ENCODE data around the gene PPP1R3F. TPM values are rescaled to one million over a fixed set of nuclear protein-coding genes. Genes with fewer than 3 reads are reported as not detected.

The PPP1R3F gene
- total RNA-seq, 1 experiment from 2014 or later: 7.3 TPM

DNA sequence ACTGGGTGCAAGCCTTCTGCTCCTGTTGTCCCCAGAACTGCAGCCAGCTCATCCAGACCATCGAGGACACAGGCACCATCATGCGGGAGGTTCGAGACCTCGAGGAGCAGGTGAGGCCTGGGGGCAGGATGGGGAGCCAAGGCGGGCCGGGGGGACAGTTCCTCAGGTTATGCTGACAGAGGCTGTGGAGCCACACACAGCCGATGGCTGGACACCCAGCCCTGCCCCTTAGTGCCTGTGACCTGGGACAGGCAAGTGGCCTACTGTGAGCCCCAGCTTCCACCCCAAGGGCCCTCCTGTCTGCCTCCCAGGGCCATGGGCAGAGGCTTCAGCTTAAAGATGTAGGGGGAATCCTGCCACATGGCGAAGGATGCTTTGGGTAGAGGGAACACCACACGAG, 20.0 kb upstream of the PPP1R3F start:
- Mint-ChIP-seq H3K4me1 (no peaks in the 10 kb centered on the region), H3K27me3 (ENCODE audit: low read depth) (no peaks in the 10 kb centered on the region; the same call in 1 of the 2 replicates), H3K27ac (no peak overlapping the region), H3K9me3 (peaks cover 66 to 80% of the 10 kb centered on the region in 2 experiments), H3K4me3 (no peak overlapping the region), H3K36me3 (ENCODE audit: insufficient read depth in 1 of 3, low read depth in 3 of 3) (peaks cover 12 to 40% (median 18%) of the 10 kb centered on the region in 3 experiments)
- Histone ChIP-seq H3K27me3 (ENCODE audit: insufficient read depth, low read length) (no peaks in the 10 kb centered on the region), H3K79me2 (ENCODE audit: insufficient read depth, low read length) (no peaks in the 10 kb centered on the region), H3K14ac (ENCODE audit: insufficient read depth, low read length) (no peak overlapping the region), H3K79me1 (ENCODE audit: insufficient read depth, low read depth, low read length, poor library complexity, severe bottlenecking) (no peaks in the 10 kb centered on the region), H2BK5ac (ENCODE audit: insufficient read length, low read length) (no peak overlapping the region), H2BK20ac (ENCODE audit: low read depth, low read length, poor library complexity, severe bottlenecking) (no peak overlapping the region), H2BK12ac (ENCODE audit: insufficient read length, low read depth, low read length) (no peak overlapping the region), H2BK15ac (ENCODE audit: low read depth, low read length) (no peak overlapping the region), H2AFZ (ENCODE audit: low read length) (no peak overlapping the region), H3K4me2 (ENCODE audit: insufficient read depth, insufficient read length, low read length) (no peak overlapping the region), H3K23ac (ENCODE audit: insufficient read length, low read depth, low read length) (no peak overlapping the region), H4K20me1 (ENCODE audit: control insufficient read depth, insufficient read depth, insufficient read length) (no peaks in the 10 kb centered on the region), H3K4me1 (ENCODE audit: insufficient read depth, low read length) (no peaks in the 10 kb centered on the region), H4K8ac (replicated peaks; ENCODE audit: insufficient read length, low read depth, low read length) (no peak overlapping the region), H3K18ac (ENCODE audit: insufficient read length, low read depth, low read length) (no peak overlapping the region), H3K9me3 (ENCODE audit: control insufficient read depth, low read depth, low read length) (peaks cover 27% of the 10 kb centered on the region), H3K56ac (ENCODE audit: insufficient read length, low read depth, low read length) (no peak overlapping the region), H3K27ac (ENCODE audit: insufficient read length, low read depth, low read length) (no peak overlapping the region), H4K5ac (ENCODE audit: insufficient read length, low read depth, low read length) (no peak overlapping the region), H2AK5ac (ENCODE audit: insufficient read length, low read length) (no peak overlapping the region), H4K91ac (ENCODE audit: insufficient read length, low read depth, low read length) (no peak overlapping the region), H3T11ph (ENCODE audit: low read length) (no peak overlapping the region), H3K9ac (ENCODE audit: extremely low read depth, insufficient read length, low read length) (no peak overlapping the region), H2BK120ac (ENCODE audit: low read depth, low read length, poor library complexity, severe bottlenecking) (no peak overlapping the region), H3K23me2 (ENCODE audit: insufficient read length, low read depth, low read length, poor library complexity, severe bottlenecking) (no peaks in the 10 kb centered on the region), H3K4ac (ENCODE audit: low read depth, low read length) (no peak overlapping the region)
- WGBS (ENCODE audit: extremely low coverage, insufficient read length, low lambda C conversion rate): no CpG with 5 or more reads among the region's 9 CpGs
- DNase-seq: no peak
- TF ChIP-seq, protein P1, sequence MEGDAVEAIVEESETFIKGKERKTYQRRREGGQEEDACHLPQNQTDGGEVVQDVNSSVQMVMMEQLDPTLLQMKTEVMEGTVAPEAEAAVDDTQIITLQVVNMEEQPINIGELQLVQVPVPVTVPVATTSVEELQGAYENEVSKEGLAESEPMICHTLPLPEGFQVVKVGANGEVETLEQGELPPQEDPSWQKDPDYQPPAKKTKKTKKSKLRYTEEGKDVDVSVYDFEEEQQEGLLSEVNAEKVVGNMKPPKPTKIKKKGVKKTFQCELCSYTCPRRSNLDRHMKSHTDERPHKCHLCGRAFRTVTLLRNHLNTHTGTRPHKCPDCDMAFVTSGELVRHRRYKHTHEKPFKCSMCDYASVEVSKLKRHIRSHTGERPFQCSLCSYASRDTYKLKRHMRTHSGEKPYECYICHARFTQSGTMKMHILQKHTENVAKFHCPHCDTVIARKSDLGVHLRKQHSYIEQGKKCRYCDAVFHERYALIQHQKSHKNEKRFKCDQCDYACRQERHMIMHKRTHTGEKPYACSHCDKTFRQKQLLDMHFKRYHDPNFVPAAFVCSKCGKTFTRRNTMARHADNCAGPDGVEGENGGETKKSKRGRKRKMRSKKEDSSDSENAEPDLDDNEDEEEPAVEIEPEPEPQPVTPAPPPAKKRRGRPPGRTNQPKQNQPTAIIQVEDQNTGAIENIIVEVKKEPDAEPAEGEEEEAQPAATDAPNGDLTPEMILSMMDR (conservative IDR thresholded peaks at IDR 0.05): no peak

All from H9 (cell line).